ENCODE data around the gene TTLL11. TPM values are rescaled to one million over a fixed set of nuclear protein-coding genes. Genes with fewer than 3 reads are reported as not detected.

Gene TTLL11
- total and polyA plus RNA-seq, 2 of the 8 experiments (the other 6 are each of a cell fraction or from before 2014, with no cell fraction given), result 0.56 to 0.80 TPM

GRCh38 chr9:122080986-122081385, 12.1 kb downstream of the TTLL11 start (continued):
- TF ChIP-seq RAD21 (IDR thresholded peaks at IDR 0.05 in 1 of 2, conservative IDR thresholded peaks at IDR 0.05 in 1 of 2; ENCODE audit: low read depth in 2 of 2, low read length in 2 of 2) (no peak), CBX5 (IDR thresholded peaks at IDR 0.05; ENCODE audit: low read depth, low read length) (no peak)

All from H1 (cell line).